ENCODE data around the gene ATP11B. TPM values are rescaled to one million over a fixed set of nuclear protein-coding genes. Genes with fewer than 3 reads are reported as not detected.

Gene ATP11B
- total and polyA plus RNA-seq, 9 of the 15 experiments (the other 6 are each of a cell fraction or from before 2014, with no cell fraction given): 11.9 to 68.7 (median 41.8) TPM

DNA sequence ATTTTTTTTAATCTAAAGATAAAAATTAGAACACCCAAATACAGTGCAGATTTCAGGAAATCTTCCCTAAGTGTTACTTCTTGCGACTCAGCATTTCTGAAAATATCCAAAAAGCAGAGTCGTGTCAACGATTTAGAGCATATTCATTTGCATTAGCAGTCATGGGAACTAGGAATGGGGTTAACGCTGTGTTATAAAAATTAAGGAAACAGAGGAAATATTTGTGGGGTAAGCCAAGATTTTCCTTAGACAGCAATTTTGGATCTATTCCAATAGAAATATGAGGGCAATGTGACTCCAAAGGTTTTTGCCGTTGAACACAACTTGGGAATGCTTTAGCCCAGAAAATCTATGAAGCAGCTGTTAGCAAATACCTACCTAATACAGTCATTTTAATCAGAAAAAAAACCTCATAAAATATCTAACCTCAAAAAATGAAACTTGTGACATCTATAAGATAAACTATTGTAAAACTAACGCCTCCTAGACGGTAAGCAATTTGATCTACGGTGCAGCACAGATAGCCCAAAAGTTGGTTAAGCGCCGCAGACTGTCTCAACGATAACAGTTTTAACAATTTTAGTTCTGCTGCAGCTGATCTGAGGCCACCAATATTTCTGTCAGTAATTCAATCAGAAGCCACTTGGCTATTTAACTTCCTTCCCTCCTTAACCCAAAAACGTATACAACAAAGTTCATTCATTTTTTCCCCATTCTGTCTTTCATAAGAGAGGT lies 5.8 kb upstream of the ATP11B start (continued):
- TF ChIP-seq, protein P1, sequence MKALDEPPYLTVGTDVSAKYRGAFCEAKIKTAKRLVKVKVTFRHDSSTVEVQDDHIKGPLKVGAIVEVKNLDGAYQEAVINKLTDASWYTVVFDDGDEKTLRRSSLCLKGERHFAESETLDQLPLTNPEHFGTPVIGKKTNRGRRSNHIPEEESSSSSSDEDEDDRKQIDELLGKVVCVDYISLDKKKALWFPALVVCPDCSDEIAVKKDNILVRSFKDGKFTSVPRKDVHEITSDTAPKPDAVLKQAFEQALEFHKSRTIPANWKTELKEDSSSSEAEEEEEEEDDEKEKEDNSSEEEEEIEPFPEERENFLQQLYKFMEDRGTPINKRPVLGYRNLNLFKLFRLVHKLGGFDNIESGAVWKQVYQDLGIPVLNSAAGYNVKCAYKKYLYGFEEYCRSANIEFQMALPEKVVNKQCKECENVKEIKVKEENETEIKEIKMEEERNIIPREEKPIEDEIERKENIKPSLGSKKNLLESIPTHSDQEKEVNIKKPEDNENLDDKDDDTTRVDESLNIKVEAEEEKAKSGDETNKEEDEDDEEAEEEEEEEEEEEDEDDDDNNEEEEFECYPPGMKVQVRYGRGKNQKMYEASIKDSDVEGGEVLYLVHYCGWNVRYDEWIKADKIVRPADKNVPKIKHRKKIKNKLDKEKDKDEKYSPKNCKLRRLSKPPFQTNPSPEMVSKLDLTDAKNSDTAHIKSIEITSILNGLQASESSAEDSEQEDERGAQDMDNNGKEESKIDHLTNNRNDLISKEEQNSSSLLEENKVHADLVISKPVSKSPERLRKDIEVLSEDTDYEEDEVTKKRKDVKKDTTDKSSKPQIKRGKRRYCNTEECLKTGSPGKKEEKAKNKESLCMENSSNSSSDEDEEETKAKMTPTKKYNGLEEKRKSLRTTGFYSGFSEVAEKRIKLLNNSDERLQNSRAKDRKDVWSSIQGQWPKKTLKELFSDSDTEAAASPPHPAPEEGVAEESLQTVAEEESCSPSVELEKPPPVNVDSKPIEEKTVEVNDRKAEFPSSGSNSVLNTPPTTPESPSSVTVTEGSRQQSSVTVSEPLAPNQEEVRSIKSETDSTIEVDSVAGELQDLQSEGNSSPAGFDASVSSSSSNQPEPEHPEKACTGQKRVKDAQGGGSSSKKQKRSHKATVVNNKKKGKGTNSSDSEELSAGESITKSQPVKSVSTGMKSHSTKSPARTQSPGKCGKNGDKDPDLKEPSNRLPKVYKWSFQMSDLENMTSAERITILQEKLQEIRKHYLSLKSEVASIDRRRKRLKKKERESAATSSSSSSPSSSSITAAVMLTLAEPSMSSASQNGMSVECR (CRISPR knock-in tag; IDR thresholded peaks at IDR 0.05): no peak
- TF ChIP-seq POLR3A (IDR thresholded peaks at IDR 0.05; ENCODE audit: borderline replicate concordance, extremely low read depth, insufficient read depth, insufficient read length): no peak
- no peak for TF ChIP-seq ARID2 (IDR thresholded peaks at IDR 0.05)
- no peak for TF ChIP-seq STAT5B (CRISPR knock-in tag; IDR thresholded peaks at IDR 0.05)
- no peak for TF ChIP-seq GTF2F1 (IDR thresholded peaks at IDR 0.05; ENCODE audit: low read depth, low read length)
- TF ChIP-seq, protein P2, sequence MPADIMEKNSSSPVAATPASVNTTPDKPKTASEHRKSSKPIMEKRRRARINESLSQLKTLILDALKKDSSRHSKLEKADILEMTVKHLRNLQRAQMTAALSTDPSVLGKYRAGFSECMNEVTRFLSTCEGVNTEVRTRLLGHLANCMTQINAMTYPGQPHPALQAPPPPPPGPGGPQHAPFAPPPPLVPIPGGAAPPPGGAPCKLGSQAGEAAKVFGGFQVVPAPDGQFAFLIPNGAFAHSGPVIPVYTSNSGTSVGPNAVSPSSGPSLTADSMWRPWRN (IDR thresholded peaks at IDR 0.05; ENCODE audit: low read depth): no peak
- TF ChIP-seq, protein P3, sequence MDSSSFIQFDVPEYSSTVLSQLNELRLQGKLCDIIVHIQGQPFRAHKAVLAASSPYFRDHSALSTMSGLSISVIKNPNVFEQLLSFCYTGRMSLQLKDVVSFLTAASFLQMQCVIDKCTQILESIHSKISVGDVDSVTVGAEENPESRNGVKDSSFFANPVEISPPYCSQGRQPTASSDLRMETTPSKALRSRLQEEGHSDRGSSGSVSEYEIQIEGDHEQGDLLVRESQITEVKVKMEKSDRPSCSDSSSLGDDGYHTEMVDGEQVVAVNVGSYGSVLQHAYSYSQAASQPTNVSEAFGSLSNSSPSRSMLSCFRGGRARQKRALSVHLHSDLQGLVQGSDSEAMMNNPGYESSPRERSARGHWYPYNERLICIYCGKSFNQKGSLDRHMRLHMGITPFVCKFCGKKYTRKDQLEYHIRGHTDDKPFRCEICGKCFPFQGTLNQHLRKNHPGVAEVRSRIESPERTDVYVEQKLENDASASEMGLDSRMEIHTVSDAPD (CRISPR knock-in tag; IDR thresholded peaks at IDR 0.05): no peak
- TF ChIP-seq, protein P4, sequence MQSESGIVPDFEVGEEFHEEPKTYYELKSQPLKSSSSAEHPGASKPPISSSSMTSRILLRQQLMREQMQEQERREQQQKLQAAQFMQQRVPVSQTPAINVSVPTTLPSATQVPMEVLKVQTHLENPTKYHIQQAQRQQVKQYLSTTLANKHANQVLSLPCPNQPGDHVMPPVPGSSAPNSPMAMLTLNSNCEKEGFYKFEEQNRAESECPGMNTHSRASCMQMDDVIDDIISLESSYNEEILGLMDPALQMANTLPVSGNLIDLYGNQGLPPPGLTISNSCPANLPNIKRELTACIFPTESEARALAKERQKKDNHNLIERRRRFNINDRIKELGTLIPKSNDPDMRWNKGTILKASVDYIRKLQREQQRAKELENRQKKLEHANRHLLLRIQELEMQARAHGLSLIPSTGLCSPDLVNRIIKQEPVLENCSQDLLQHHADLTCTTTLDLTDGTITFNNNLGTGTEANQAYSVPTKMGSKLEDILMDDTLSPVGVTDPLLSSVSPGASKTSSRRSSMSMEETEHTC (IDR thresholded peaks at IDR 0.05): no peak
- TF ChIP-seq, protein P5, sequence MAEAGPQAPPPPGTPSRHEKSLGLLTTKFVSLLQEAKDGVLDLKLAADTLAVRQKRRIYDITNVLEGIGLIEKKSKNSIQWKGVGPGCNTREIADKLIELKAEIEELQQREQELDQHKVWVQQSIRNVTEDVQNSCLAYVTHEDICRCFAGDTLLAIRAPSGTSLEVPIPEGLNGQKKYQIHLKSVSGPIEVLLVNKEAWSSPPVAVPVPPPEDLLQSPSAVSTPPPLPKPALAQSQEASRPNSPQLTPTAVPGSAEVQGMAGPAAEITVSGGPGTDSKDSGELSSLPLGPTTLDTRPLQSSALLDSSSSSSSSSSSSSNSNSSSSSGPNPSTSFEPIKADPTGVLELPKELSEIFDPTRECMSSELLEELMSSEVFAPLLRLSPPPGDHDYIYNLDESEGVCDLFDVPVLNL (CRISPR knock-in tag; IDR thresholded peaks at IDR 0.05; ENCODE audit: low read depth): no peak
- no peak for TF ChIP-seq ZNF507 (tag; conservative IDR thresholded peaks at IDR 0.05)
- TF ChIP-seq, protein P6, sequence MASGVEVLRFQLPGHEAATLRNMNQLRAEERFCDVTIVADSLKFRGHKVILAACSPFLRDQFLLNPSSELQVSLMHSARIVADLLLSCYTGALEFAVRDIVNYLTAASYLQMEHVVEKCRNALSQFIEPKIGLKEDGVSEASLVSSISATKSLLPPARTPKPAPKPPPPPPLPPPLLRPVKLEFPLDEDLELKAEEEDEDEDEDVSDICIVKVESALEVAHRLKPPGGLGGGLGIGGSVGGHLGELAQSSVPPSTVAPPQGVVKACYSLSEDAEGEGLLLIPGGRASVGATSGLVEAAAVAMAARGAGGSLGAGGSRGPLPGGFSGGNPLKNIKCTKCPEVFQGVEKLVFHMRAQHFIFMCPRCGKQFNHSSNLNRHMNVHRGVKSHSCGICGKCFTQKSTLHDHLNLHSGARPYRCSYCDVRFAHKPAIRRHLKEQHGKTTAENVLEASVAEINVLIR (CRISPR knock-in tag; IDR thresholded peaks at IDR 0.05): no peak
- TF ChIP-seq, protein P7, sequence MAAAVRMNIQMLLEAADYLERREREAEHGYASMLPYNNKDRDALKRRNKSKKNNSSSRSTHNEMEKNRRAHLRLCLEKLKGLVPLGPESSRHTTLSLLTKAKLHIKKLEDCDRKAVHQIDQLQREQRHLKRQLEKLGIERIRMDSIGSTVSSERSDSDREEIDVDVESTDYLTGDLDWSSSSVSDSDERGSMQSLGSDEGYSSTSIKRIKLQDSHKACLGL (CRISPR knock-in tag; IDR thresholded peaks at IDR 0.05; ENCODE audit: borderline replicate concordance, poor library complexity, severe bottlenecking): no peak
- no peak for TF ChIP-seq KLF13 (tag; IDR thresholded peaks at IDR 0.05; ENCODE audit: borderline replicate concordance, low read depth)
- no peak for TF ChIP-seq POLR2A (conservative IDR thresholded peaks at IDR 0.05)
